D721Med (cell line): ENCODE measurements around the gene RNF215.

Experiments
- DNase-seq: peaks from one replicate; pipeline ENCODE4 v3.0.0; 2011; ENCODE audit warnings: low spot score; ENCODE audit not compliant: insufficient read length
- FAIRE-seq: peaks from 2 replicates; lab custom pipeline; 2011; peaks lifted over from hg19 to GRCh38; lab: Jason Lieb, UNC
- CTCF ChIP-seq: IDR thresholded peaks from 2 replicates; pipeline ENCODE4 v1.5.1; 2012; ENCODE audit warnings: mild to moderate bottlenecking, control low read depth; ENCODE audit not compliant: insufficient read depth; ENCODE audit errors: missing control alignments

The RNF215 gene

GRCh38 chr22:30393322-30393680 lies 6.1 kb upstream of the RNF215 start:
- FAIRE-seq = no peak
- TF ChIP-seq CTCF = no peak
- no peak for DNase-seq

- DNase-seq (peak; percentile 51), FAIRE-seq (no peak)
- TF ChIP-seq CTCF = no peak
Observed at GRCh38 chr22:30392661-30393321, 5.6 kb upstream of the RNF215 start.

GRCh38 chr22:30390974-30391691 lies 3.9 kb upstream of the RNF215 start:
- TF ChIP-seq CTCF = peak; percentile 63
- no peak for DNase-seq
- no peak for FAIRE-seq

- no peak for DNase-seq
- no peak for TF ChIP-seq CTCF
- no peak for FAIRE-seq
Observed at GRCh38 chr22:30386608-30386959, 627 bp downstream of the RNF215 start.

GRCh38 chr22:30385942-30386341 lies 1.3 kb downstream of the RNF215 start:
- FAIRE-seq = no peak

GRCh38 chr22:30383061-30383460 lies 4.2 kb downstream of the RNF215 start:
- DNase-seq (no peak), FAIRE-seq (no peak)
- no peak for TF ChIP-seq CTCF

More at GRCh38 chr22:30385942-30386341, 1.3 kb downstream of the RNF215 start:
- no peak for DNase-seq
- TF ChIP-seq CTCF = no peak

GRCh38 chr22:30382340-30382739 lies 4.9 kb downstream of the RNF215 start:
- no peak for DNase-seq
- no peak for FAIRE-seq
- no peak for TF ChIP-seq CTCF
